NCI-H1417 treated with DMSO at 0.1 percent for 48 hours (cell line): Measurements from ENCODE around the gene ITGB8.

ENCODE experiments used
- DNase-seq: peaks from one replicate; lab custom pipeline; 2025; lab: John Stamatoyannopoulos, UW

The ITGB8 gene

GRCh38 chr7:20307901-20308300 is 22.8 kb upstream of the ITGB8 start:
- DNase-seq: no peak

GRCh38 chr7:20310301-20310700 is 20.4 kb upstream of the ITGB8 start:
- no peak for DNase-seq

- DNase-seq: no peak
These were observed 19.5 kb upstream of the ITGB8 start for GRCh38 chr7:20310963-20311742.

- DNase-seq: no peak
These were observed 19.0 kb upstream of the ITGB8 start for GRCh38 chr7:20311743-20312042.

GRCh38 chr7:20312562-20312961 is 18.1 kb upstream of the ITGB8 start:
- no peak for DNase-seq

- DNase-seq: no peak
These were observed 17.1 kb upstream of the ITGB8 start for GRCh38 chr7:20313626-20314025.

GRCh38 chr7:20314198-20314597 is 16.5 kb upstream of the ITGB8 start:
- no peak for DNase-seq

GRCh38 chr7:20316706-20317105 is 14.0 kb upstream of the ITGB8 start:
- DNase-seq: no peak

GRCh38 chr7:20317413-20317812 is 13.3 kb upstream of the ITGB8 start:
- no peak for DNase-seq

GRCh38 chr7:20318933-20319332 is 11.8 kb upstream of the ITGB8 start:
- DNase-seq: no peak

GRCh38 chr7:20320322-20320721 is 10.4 kb upstream of the ITGB8 start:
- no peak for DNase-seq

GRCh38 chr7:20320786-20321185 is 9.9 kb upstream of the ITGB8 start:
- DNase-seq: no peak

- no peak for DNase-seq
These were observed 7.1 kb upstream of the ITGB8 start for GRCh38 chr7:20323595-20323994.

- no peak for DNase-seq
These were observed 4.4 kb upstream of the ITGB8 start for GRCh38 chr7:20326342-20326741.

GRCh38 chr7:20327055-20327454 is 3.6 kb upstream of the ITGB8 start:
- no peak for DNase-seq

- no peak for DNase-seq
These were observed 2.7 kb upstream of the ITGB8 start for GRCh38 chr7:20328027-20328426.

- no peak for DNase-seq
These were observed 2.0 kb upstream of the ITGB8 start for GRCh38 chr7:20328692-20329091.

GRCh38 chr7:20329389-20330238 is 1.1 kb upstream of the ITGB8 start:
- peak; percentile 84 for DNase-seq

- no peak for DNase-seq
These were observed 519 bp downstream of the ITGB8 start for GRCh38 chr7:20330928-20331909.

- peak; percentile 11 for DNase-seq
These were observed 1.5 kb downstream of the ITGB8 start for GRCh38 chr7:20331910-20332813.

GRCh38 chr7:20338285-20338684 is 7.6 kb downstream of the ITGB8 start:
- DNase-seq: no peak
